GM21381 (cell line): ENCODE results near the gene PPP2R1B.
A peak's percentile ranks its signal among the peaks of the same experiment; 100 is the strongest.

ENCODE experiments used
- ATAC-seq: cut with Tn5 transposase; IDR thresholded peaks from one replicate; pipeline ENCODE4 v1.9.1; 2021; ENCODE audit warnings: mild to moderate bottlenecking, moderate library complexity; ENCODE audit not compliant: unreplicated experiment

PPP2R1B gene

GRCh38 chr11:111765984-111766833 is at the start of gene PPP2R1B:
PPP2R1B (minus strand) TSS chr11:111766389; CDS start chr11:111766361, 28 bp downstream.
- peak; percentile 88 for ATAC-seq

GRCh38 chr11:111815489-111815888 is 49.3 kb upstream of the PPP2R1B start:
- no peak for ATAC-seq

GRCh38 chr11:111814557-111815320 is 48.5 kb upstream of the PPP2R1B start:
- no peak for ATAC-seq

GRCh38 chr11:111814106-111814505 is 47.9 kb upstream of the PPP2R1B start:
- no peak for ATAC-seq

GRCh38 chr11:111812211-111812610 is 46.0 kb upstream of the PPP2R1B start:
- ATAC-seq, result no peak

- no peak for ATAC-seq
These were observed 45.3 kb upstream of the PPP2R1B start for GRCh38 chr11:111811445-111811844.

GRCh38 chr11:111808834-111809233 is 42.6 kb upstream of the PPP2R1B start:
- no peak for ATAC-seq

- ATAC-seq, result no peak
These were observed 41.9 kb upstream of the PPP2R1B start for GRCh38 chr11:111808063-111808588.

GRCh38 chr11:111807076-111807475 is 40.9 kb upstream of the PPP2R1B start:
- ATAC-seq, result no peak

- ATAC-seq, result no peak
These were observed 34.9 kb upstream of the PPP2R1B start for GRCh38 chr11:111801135-111801534.

- ATAC-seq, result no peak
These were observed 32.1 kb upstream of the PPP2R1B start for GRCh38 chr11:111798279-111798678.

GRCh38 chr11:111797145-111797581 is 31.0 kb upstream of the PPP2R1B start:
- ATAC-seq, result peak; percentile 56

- ATAC-seq, result no peak
These were observed 30.5 kb upstream of the PPP2R1B start for GRCh38 chr11:111796696-111797095.

GRCh38 chr11:111795334-111795985 is 29.3 kb upstream of the PPP2R1B start:
- ATAC-seq, result no peak

GRCh38 chr11:111793863-111794262 is 27.7 kb upstream of the PPP2R1B start:
- ATAC-seq, result no peak

GRCh38 chr11:111792955-111793500 is 26.8 kb upstream of the PPP2R1B start:
- ATAC-seq, result no peak

GRCh38 chr11:111792314-111792713 is 26.1 kb upstream of the PPP2R1B start:
- no peak for ATAC-seq

GRCh38 chr11:111788464-111788863 is 22.3 kb upstream of the PPP2R1B start:
- no peak for ATAC-seq

GRCh38 chr11:111788051-111788450 is 21.9 kb upstream of the PPP2R1B start:
- no peak for ATAC-seq

GRCh38 chr11:111785886-111786412 is 19.8 kb upstream of the PPP2R1B start:
- no peak for ATAC-seq

GRCh38 chr11:111785076-111785475 is 18.9 kb upstream of the PPP2R1B start:
- ATAC-seq, result no peak
